DOHH2 (cell line): ENCODE data around the gene RSF1.

ENCODE experiments used
- EZH2phosphoT487 ChIP-seq: fragments of 200-600 bp; sonication (generic); IDR thresholded peaks from 2 replicates; pipeline ENCODE4 v1.6.1; 2017; ENCODE audit warnings: borderline replicate concordance, mild to moderate bottlenecking, antibody characterized with exemption, low read length, moderate library complexity, mixed read lengths
- TF ChIP-seq, protein P1 (sequence below): fragments of 200-600 bp; sonication (generic); IDR thresholded peaks from one replicate; pipeline ENCODE4 v1.5.1; 2014; ENCODE audit warnings: antibody characterized with exemption, mild to moderate bottlenecking, low read depth, low read length; ENCODE audit not compliant: poor library complexity, severe bottlenecking

GRCh38 chr11:77729063-77729462, 91.5 kb downstream of the RSF1 start:
- TF ChIP-seq, protein P1, sequence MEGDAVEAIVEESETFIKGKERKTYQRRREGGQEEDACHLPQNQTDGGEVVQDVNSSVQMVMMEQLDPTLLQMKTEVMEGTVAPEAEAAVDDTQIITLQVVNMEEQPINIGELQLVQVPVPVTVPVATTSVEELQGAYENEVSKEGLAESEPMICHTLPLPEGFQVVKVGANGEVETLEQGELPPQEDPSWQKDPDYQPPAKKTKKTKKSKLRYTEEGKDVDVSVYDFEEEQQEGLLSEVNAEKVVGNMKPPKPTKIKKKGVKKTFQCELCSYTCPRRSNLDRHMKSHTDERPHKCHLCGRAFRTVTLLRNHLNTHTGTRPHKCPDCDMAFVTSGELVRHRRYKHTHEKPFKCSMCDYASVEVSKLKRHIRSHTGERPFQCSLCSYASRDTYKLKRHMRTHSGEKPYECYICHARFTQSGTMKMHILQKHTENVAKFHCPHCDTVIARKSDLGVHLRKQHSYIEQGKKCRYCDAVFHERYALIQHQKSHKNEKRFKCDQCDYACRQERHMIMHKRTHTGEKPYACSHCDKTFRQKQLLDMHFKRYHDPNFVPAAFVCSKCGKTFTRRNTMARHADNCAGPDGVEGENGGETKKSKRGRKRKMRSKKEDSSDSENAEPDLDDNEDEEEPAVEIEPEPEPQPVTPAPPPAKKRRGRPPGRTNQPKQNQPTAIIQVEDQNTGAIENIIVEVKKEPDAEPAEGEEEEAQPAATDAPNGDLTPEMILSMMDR: no peak
- no peak for TF ChIP-seq EZH2phosphoT487
